GM12878 (cell line): Measurements from ENCODE around the gene TBRG4. TPM values are rescaled to one million over a fixed set of nuclear protein-coding genes. Genes with fewer than 3 reads are reported as not detected.

Experiments
- ATAC-seq: fragments of 200-7000 bp; cut with Tn5 transposase; 3 replicates; pipeline ENCODE4 v1.9.1; 2020; ENCODE audit warnings: mild to moderate bottlenecking, moderate library complexity
- BruUV-seq: library from RNA; stranded (reverse); fragments of 400-500 nt; replicated peaks from 2 replicates; lab custom pipeline; 2021; lab: Mats Ljungman, UMichigan
- CTCF ChIA-PET: fragments of 300-600 bp; sonication (Branson Sonifier 250); formaldehyde crosslinking; extraction: SDS; loops from one replicate; lab custom pipeline; 2021; ENCODE audit warnings: inconsistent platforms; lab: Yijun Ruan, JAX
- POLR2A ChIA-PET: fragments of 350-600 bp; formaldehyde crosslinking; extraction: SDS; loops from one replicate; lab custom pipeline; 2021; ENCODE audit warnings: inconsistent platforms; lab: Charles Lee
- RAD21 ChIA-PET: fragments of 300-600 bp; sonication (Branson Sonifier 250); formaldehyde crosslinking; loops from one replicate; lab custom pipeline; 2023; ENCODE audit warnings: antibody characterized with exemption; ENCODE audit not compliant: unreplicated experiment; lab: Charles Lee
- SMC1A ChIA-PET: fragments of 300-600 bp; sonication (Branson Sonifier 250); formaldehyde crosslinking; loops from one replicate; lab custom pipeline; 2023; ENCODE audit not compliant: unreplicated experiment, uncharacterized antibody; lab: Charles Lee
- DNase-seq: peaks from one replicate; pipeline ENCODE4 v3.0.0-alpha.2; 2011; ENCODE audit warnings: low read depth, low spot score
- FAIRE-seq: peaks from 3 replicates; lab custom pipeline; 2011; peaks lifted over from hg19 to GRCh38; lab: Jason Lieb, UNC
- H2AFZ ChIP-seq: 2 replicates; pipeline ENCODE4 v1.6.0; 2011; ENCODE audit warnings: low read depth, low read length, control low read depth; ENCODE audit not compliant: control insufficient read depth
- H3K27ac ChIP-seq: 2 replicates; pipeline ENCODE4 v1.5.1; 2011; ENCODE audit warnings: control low read depth; ENCODE audit not compliant: control insufficient read depth, insufficient read depth
- H3K27me3 ChIP-seq, 2 experiments: replicated peaks in 1 of 2; 2 replicates each; pipeline versions ENCODE4 v1.6.0 to v1.6.1; 2011; ENCODE audit warnings: low read length in 1 of 2; ENCODE audit not compliant: control insufficient read depth in 2 of 2, insufficient read depth in 2 of 2
- H3K36me3 ChIP-seq, 2 experiments: 2 replicates each; pipeline ENCODE4 v1.5.1; 2011; ENCODE audit warnings: low read length in 1 of 2; ENCODE audit not compliant: control insufficient read depth in 2 of 2, insufficient read depth in 2 of 2
- H3K4me1 ChIP-seq: 2 replicates; pipeline ENCODE4 v1.6.1; 2011; ENCODE audit warnings: mild to moderate bottlenecking, low read length, moderate library complexity, mixed read lengths; ENCODE audit not compliant: control insufficient read depth, insufficient read depth
- H3K4me2 ChIP-seq: 2 replicates; pipeline ENCODE4 v1.6.0; 2011; ENCODE audit warnings: control low read depth; ENCODE audit not compliant: control insufficient read depth, insufficient read depth
- H3K4me3 ChIP-seq: fragments of 200-600 bp; sonication (generic); 2 replicates; pipeline ENCODE4 v1.5.1; 2016
- H3K79me2 ChIP-seq: 2 replicates; pipeline ENCODE4 v1.6.0; 2011; ENCODE audit warnings: low read length; ENCODE audit not compliant: control insufficient read depth, insufficient read depth
- H3K9ac ChIP-seq: 2 replicates; pipeline ENCODE4 v1.8.0; 2011; ENCODE audit warnings: low read length, control low read depth, mixed read lengths; ENCODE audit not compliant: control insufficient read depth, insufficient read depth
- H3K9me3 ChIP-seq: replicated peaks from 3 replicates; pipeline ENCODE4 v1.5.1; 2011; ENCODE audit warnings: mild to moderate bottlenecking, low read length; ENCODE audit not compliant: control insufficient read depth, insufficient read depth
- H4K20me1 ChIP-seq: 2 replicates; pipeline ENCODE4 v1.6.0; 2011; ENCODE audit not compliant: control insufficient read depth, insufficient read depth
- CBX5 ChIP-seq: sonication (generic); IDR thresholded peaks from 2 replicates; pipeline ENCODE4 v1.6.1; 2016; ENCODE audit warnings: low read depth, moderate library complexity, mild to moderate bottlenecking, inconsistent platforms
- CREM ChIP-seq: IDR thresholded peaks from 2 replicates; pipeline ENCODE4 v1.6.1; 2014; ENCODE audit warnings: antibody characterized with exemption, low read depth
- MYC ChIP-seq: IDR thresholded peaks from 2 replicates; pipeline ENCODE4 v1.6.1; 2011; ENCODE audit warnings: mild to moderate bottlenecking, low read length, moderate library complexity, inconsistent platforms; ENCODE audit not compliant: insufficient read depth, insufficient replicate concordance, insufficient read length, severe bottlenecking
- PAX5 ChIP-seq: IDR thresholded peaks from 2 replicates; pipeline ENCODE4 v1.6.1; 2011; ENCODE audit warnings: low read depth, low read length, borderline replicate concordance
- RAD51 ChIP-seq: fragments of 450-650 bp; IDR thresholded peaks from 2 replicates; pipeline ENCODE4 v1.6.1; 2016; ENCODE audit warnings: moderate library complexity, mild to moderate bottlenecking, inconsistent platforms
- REST ChIP-seq: IDR thresholded peaks from 2 replicates; pipeline ENCODE4 v1.6.1; 2012; ENCODE audit warnings: mild to moderate bottlenecking, low read depth, low read length
- SMAD1 ChIP-seq: fragments of 450-650 bp; IDR thresholded peaks from 2 replicates; pipeline ENCODE4 v1.6.1; 2018; ENCODE audit warnings: mild to moderate bottlenecking, low read depth; ENCODE audit not compliant: partially characterized antibody
- SMAD5 ChIP-seq: IDR thresholded peaks from 2 replicates; pipeline ENCODE4 v1.6.1; 2016; ENCODE audit warnings: antibody characterized with exemption, low read depth
- WRNIP1 ChIP-seq: IDR thresholded peaks from 2 replicates; pipeline ENCODE4 v1.6.1; 2011; ENCODE audit warnings: low read depth, low read length, improper control_type of control experiment, borderline replicate concordance
- ZNF24 ChIP-seq: fragments of 450-650 bp; IDR thresholded peaks from 2 replicates; pipeline ENCODE4 v1.6.1; 2017; ENCODE audit warnings: antibody characterized with exemption, mild to moderate bottlenecking
- ZNF274 ChIP-seq: IDR thresholded peaks from one replicate; pipeline ENCODE4 v1.8.0; 2011; ENCODE audit not compliant: insufficient read length, insufficient read depth
- ZZZ3 ChIP-seq: IDR thresholded peaks from 2 replicates; pipeline ENCODE4 v1.6.1; 2011; ENCODE audit warnings: low read depth; ENCODE audit not compliant: control insufficient read depth, insufficient read length
- WGBS: methylation state at CpG from one replicate; pipeline ENCODE4 v1.1.6; 2016; ENCODE audit warnings: low lambda C conversion rate; ENCODE audit not compliant: insufficient replicate concordance, insufficient coverage; ENCODE audit errors: missing lambda C conversion rate; 5-methylcytosine and 5-hydroxymethylcytosine counted together
- in situ Hi-C: fragments of 300-500 bp; cut with MboI; formaldehyde crosslinking; loops from 9 replicates; pipeline ENCODE4 v1.14.3; 2018; ENCODE audit warnings: mixed read lengths
- intact Hi-C: fragments of 100-400 bp; cut with micrococcal nuclease; formaldehyde crosslinking; loops from one replicate; pipeline ENCODE4 v1.14.2; 2022; ENCODE audit not compliant: unreplicated experiment
- polyA plus RNA-seq, 11 experiments: library from polyadenylated mRNA; depleted of rRNA in 4 of 11; unstranded in 6 of 11; stranded (reverse) in 5 of 11; fragments of >200 nt; fragmentation: Nextera tagmentation in 4 of 11; fragmentation: Illumina TruSeq in 1 of 11; extraction: Ambion mirVana in 4 of 11; extraction: Trizol in 1 of 11; gene quantifications; 1 replicate in 1 of 11; 2 replicates in 10 of 11; pipeline versions ENCODE4 v1.2.1 to v1.2.3, GENCODE V29; 2011 to 2016; ENCODE audit warnings: inconsistent platforms in 2 of 11, missing spikeins in 2 of 11, low read depth in 1 of 11
- total RNA-seq, 4 experiments: library from RNA; depleted of rRNA in 3 of 4; stranded (reverse); fragments of >200 nt in 3 of 4; fragmentation: Illumina TruSeq in 1 of 4; extraction: Trizol in 1 of 4; gene quantifications; 2 replicates each; pipeline versions ENCODE4 v1.2.1 to v1.2.3, GENCODE V29; 2013 to 2021
- TF ChIP-seq, protein P1 (sequence below): IDR thresholded peaks from 2 replicates; pipeline ENCODE4 v1.6.1; 2012; ENCODE audit warnings: low read depth, low read length, improper control_type of control experiment

The TBRG4 gene
- total and polyA plus RNA-seq, 10 of the 15 experiments (the other 5 are each of a cell fraction or from before 2014, with no cell fraction given): 8.4 to 130 (median 118) TPM

DNA sequence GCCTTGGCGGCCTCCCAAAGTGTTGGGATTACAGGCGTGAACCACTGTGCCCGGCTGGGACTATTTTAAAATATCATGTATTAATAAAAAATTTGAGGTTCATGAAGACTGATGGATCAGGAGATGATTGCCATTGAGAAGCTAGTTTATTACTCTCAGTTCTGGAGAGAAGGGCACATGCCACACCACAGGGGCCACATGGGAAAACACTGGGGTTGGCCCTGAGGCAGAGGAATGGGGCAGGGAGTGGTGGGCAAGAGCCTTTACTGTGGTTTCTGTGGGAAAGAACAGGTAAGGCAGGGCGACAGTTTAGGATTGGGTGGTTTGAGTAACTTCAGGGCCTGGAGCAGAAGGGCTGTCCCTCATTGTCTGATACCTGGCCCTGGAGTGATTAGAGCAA lies 6.8 kb upstream of the TBRG4 start:
- ChIA-PET CTCF (interaction anchor here (0.7 to 2.6 kb wide), 3 partner anchors 17 to 283 kb away, joined by 3 to 7 read pairs (median 4); no protein-coding TSS in a partner anchor), POLR2A (no interaction called here), SMC1A (interaction anchor here (0.6 to 1.0 kb wide), 3 partner anchors 124 to 238 kb away, joined by 3 read pairs; no protein-coding TSS in a partner anchor), RAD21 (interaction anchor here (1.5 kb wide), 1 partner anchor 18 kb away, joined by 3 read pairs; no protein-coding TSS in a partner anchor)
- no peak overlapping the region for H2AFZ ChIP-seq
- H3K4me3 ChIP-seq: no peak overlapping the region
- intact Hi-C loops: no loop called here
- H3K27ac ChIP-seq: no peak overlapping the region
- H3K79me2 ChIP-seq: no peaks in the 10 kb centered on the region
- TF ChIP-seq ZNF24: no peak
- TF ChIP-seq, protein P1, sequence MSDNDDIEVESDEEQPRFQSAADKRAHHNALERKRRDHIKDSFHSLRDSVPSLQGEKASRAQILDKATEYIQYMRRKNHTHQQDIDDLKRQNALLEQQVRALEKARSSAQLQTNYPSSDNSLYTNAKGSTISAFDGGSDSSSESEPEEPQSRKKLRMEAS: no peak
- no peak for TF ChIP-seq SMAD1
- TF ChIP-seq WRNIP1: no peak
- no peak for TF ChIP-seq ZZZ3
- ATAC-seq (no peak), FAIRE-seq (no peak), DNase-seq (no peak)
- 63% methylated on average over 4 of the region's 4 CpGs for WGBS
- H3K9me3 ChIP-seq: no peaks in the 10 kb centered on the region
- no peak overlapping the region for H3K4me2 ChIP-seq
- peaks cover 3% of the 10 kb centered on the region for H3K4me1 ChIP-seq
- BruUV-seq: no TSS peak
- in situ Hi-C loops: no loop called here
- H4K20me1 ChIP-seq: no peaks in the 10 kb centered on the region
- H3K9ac ChIP-seq: no peak overlapping the region
- no peaks in the 10 kb centered on the region for H3K36me3 ChIP-seq
- H3K27me3 ChIP-seq: no peaks in the 10 kb centered on the region; a peak in 1 of 4 replicates

GRCh38 chr7:45117582-45117981 lies 6.1 kb upstream of the TBRG4 start:
- FAIRE-seq: no peak
- no peaks in the 10 kb centered on the region for H3K79me2 ChIP-seq
- H4K20me1 ChIP-seq: no peaks in the 10 kb centered on the region
- ATAC-seq: no peak
- DNase-seq: no peak
- H3K4me2 ChIP-seq: no peak overlapping the region
- intact Hi-C loops: no loop called here
- no peaks in the 10 kb centered on the region; the same call in 1 of the 2 replicates for H3K4me1 ChIP-seq
- ChIA-PET SMC1A (interaction anchor here (0.6 to 1.0 kb wide), 3 partner anchors 123 to 237 kb away, joined by 3 read pairs; no protein-coding TSS in a partner anchor), CTCF (interaction anchor here (2.6 kb wide), 1 partner anchor 18 kb away, joined by 7 read pairs; no protein-coding TSS in a partner anchor), RAD21 (interaction anchor here (0.5 to 1.5 kb wide), 2 partner anchors 18 to 198 kb away, joined by 3 read pairs; no protein-coding TSS in a partner anchor), POLR2A (interaction anchor here (0.6 kb wide), 1 partner anchor 129 kb away, joined by 4 read pairs; no protein-coding TSS in a partner anchor)
- H3K4me3 ChIP-seq: no peak overlapping the region
- no peaks in the 10 kb centered on the region for H3K36me3 ChIP-seq
- in situ Hi-C loops: no loop called here
- BruUV-seq: no TSS peak
- H2AFZ ChIP-seq: no peak overlapping the region
- no peaks in the 10 kb centered on the region; a peak in 1 of 4 replicates for H3K27me3 ChIP-seq
- H3K9ac ChIP-seq: no peak overlapping the region
- H3K27ac ChIP-seq: no peak overlapping the region
- WGBS: 27% methylated on average over 4 of the region's 4 CpGs
- no peaks in the 10 kb centered on the region for H3K9me3 ChIP-seq
- TF ChIP-seq MYC (no peak), SMAD5 (no peak), REST (no peak), CREM (no peak), CBX5 (no peak), RAD51 (no peak), ZNF274 (no peak), PAX5 (no peak)
